HG03354 (cell line): ENCODE measurements around the gene SCN7A.

Source experiments
- ATAC-seq: cut with Tn5 transposase; IDR thresholded peaks from one replicate; pipeline ENCODE4 v1.9.1; 2021; ENCODE audit warnings: mild to moderate bottlenecking; ENCODE audit not compliant: unreplicated experiment, poor library complexity, severe bottlenecking

SCN7A gene

GRCh38 chr2:166494140-166494624 lies at the start of gene SCN7A:
Gene SCN7A, minus strand, starts transcription at chr2:166494249. Its CDS starts 16,553 bp downstream, at chr2:166477696.
- no peak for ATAC-seq

- peak; percentile 98 for ATAC-seq
These were observed 45.5 kb upstream of the SCN7A start for GRCh38 chr2:166539340-166540162.

DNA sequence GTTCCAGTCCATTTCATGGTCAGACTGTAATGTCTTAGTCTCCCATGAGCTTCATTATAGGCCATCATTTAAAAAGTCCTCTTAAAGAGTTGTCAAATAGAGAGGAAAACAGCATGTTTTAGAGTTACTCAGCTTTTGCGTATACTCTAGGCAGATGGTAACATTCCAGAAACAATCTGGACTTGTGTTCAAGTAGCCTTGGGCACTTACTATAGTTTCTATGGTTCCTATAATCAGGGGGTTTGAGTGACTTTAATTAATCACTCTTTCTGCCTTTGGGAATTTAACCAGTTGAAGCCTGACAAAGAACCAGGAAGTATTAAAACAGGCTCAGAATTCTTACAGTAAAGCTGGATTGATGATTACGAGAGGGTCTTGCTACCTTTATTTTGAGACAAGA lies 42.1 kb upstream of the SCN7A start:
- no peak for ATAC-seq

DNA sequence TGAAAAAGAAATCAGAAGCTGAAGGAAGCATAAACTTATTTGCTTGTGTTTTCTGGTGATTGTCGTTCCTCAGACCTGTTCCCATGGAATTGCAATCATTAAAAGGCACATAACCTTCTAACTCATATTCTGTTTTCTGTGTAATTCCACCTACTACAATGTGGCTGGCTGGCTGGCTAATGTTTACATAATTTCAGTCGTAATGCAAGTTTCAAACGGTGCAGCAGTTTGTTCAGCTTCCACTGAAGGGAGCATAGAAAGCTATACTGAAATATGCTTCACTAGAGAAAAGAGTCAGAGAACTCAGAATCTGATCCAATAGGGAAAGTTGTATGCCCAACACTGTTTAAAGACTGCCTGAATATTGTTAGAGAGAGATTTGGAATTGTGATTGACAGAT lies 27.1 kb upstream of the SCN7A start:
- no peak for ATAC-seq

DNA sequence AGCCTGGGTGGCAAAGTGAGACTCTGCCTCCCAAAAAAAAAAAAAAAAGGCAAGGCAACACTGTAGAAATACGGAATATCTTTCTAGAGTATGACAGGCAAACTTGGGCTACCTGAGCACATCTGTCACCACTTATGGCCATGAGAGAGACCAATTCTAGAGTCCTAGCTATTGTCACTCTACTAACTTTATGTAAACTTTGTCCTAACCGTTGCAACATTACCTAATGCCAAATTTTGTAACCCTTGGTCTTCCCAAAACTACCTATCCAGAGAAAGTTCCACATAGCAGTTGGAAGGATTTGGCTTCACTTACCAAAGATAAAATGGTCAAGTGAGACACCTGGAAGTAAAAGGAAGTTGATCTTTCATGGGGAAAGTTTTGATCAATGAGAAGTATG lies 26.6 kb upstream of the SCN7A start:
- no peak for ATAC-seq

DNA sequence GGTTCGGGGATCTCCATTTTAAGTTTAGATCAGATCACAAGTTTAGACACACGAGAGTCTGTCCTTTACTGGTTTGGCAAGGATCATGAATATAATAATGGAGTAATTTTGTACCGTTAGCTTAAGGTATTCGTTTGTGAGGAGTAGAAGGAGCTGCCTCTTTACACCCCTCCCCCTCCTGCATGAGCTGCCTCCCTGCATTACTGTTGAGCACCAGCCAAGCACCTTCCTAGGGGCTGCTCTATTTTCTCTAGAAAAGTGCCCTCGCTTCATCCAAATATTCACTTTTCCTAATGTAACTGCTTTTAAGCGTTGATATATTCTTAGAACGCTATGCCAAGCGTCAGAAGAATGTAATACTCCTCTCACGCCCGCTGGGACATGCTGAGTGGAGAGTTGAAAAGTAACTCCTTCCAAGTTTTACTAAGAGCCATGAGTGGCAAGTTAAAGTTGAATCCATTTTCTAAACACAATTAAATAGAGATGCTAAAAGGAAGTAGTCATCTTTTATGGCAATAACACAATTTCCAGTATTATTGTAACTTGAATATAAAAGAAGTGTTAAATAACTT lies 25.4 kb upstream of the SCN7A start:
- no peak for ATAC-seq

DNA sequence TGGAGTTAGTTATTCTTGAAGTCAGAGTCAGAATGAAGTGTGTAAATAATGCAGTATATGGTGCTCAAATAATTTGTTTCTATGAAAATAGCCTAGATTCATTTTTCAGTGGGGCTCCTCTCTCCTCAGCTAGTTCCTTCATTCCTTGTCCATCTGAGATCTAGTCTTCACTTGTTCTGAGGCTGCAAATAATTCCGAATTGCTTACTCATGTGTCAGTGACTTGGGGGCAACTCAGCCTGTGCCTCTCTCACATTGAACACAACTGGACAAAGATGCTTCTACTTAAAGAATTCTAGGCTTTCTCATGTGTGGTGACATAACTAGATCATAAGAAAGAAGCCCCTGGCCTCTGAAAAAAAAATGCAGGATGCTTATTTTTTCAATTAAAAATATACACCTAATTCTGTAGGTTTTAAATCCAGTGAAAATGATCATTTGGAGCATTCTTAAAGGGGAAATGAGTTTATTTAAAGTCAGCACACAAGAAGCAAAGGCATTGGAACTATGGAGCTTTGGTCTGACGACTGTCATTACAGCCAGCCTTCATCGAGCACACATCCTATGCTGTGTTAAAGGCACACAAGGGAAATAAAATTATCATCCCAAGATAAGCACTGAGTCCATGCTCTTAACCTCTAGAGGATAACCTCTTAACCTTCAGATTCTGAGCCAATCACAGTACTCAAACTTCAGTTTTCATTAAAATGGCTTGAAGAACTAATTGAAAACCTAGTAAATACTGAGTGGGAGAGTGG lies 24.8 kb upstream of the SCN7A start:
- ATAC-seq: no peak

GRCh38 chr2:166517533-166518061 lies 23.5 kb upstream of the SCN7A start:
- no peak for ATAC-seq

DNA sequence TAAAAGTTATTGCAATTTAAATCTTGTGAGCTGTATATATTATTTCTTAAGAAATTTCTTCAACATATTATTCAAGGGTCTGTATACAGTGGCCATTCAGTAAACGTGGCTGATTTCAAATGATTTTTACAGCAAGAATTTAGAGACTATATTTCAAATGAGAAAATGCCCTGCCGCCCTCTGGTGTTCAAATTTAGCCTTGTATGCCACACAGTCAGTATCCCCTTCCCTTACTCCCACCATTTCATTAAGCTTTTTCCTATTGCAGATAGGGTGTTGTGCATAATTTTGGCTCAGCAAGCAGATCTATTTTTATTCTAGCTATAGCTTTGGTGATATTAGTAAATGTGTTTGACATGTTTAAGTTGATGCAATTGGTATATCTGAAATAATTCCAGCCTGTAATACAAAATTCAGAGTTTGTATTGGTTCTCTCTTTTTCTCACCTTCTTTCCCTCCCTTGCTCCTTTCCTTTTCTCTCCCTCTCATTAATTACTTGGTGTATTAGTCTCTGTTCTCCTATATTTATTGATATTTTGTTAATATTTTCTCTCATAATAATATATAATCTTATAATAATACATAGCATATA lies 22.8 kb upstream of the SCN7A start:
- no peak for ATAC-seq

GRCh38 chr2:166513952-166514351 lies 19.9 kb upstream of the SCN7A start:
- no peak for ATAC-seq

- ATAC-seq: no peak
These were observed 5.2 kb upstream of the SCN7A start for GRCh38 chr2:166499281-166499680.

DNA sequence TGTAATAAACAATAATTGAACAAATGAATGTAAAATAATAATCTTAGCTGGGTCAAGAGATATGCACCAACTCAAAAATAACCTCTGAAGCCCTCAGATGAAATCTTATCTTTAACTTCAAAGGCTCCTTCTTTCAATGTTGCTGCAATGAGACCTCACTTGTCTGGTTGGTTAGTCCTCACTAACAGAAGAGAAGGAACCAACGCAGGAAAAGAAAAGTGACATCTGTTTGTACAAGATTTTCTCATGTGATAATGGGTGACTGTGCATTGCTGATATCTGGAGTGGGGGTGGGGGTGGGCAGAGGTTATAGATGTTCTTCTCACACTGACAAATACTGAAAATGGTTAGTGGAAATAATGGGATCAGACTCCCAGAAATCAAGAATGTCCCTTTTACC lies 2.6 kb downstream of the SCN7A start:
- no peak for ATAC-seq

GRCh38 chr2:166487171-166487570 lies 6.9 kb downstream of the SCN7A start:
- no peak for ATAC-seq

GRCh38 chr2:166485558-166486178 lies 8.4 kb downstream of the SCN7A start:
- no peak for ATAC-seq

DNA sequence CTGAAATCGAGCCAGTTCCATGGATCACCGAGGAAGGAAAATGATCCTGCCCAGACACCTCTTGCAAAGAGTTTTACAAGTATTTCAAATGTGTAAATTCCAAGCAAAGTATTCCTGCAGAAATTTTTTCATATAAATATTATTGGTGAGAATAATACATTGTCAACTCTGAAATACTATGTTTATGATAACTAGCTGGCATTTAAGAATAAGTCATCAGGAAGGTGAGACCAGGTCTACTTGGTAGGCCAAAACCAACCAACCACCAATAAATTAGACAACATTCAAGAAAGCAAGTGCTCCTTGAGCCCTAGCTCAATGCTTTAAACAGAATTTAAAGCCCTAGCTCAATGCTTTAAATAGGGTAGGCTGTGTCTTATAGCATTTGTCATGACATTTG lies 21.7 kb downstream of the SCN7A start:
- ATAC-seq: no peak

DNA sequence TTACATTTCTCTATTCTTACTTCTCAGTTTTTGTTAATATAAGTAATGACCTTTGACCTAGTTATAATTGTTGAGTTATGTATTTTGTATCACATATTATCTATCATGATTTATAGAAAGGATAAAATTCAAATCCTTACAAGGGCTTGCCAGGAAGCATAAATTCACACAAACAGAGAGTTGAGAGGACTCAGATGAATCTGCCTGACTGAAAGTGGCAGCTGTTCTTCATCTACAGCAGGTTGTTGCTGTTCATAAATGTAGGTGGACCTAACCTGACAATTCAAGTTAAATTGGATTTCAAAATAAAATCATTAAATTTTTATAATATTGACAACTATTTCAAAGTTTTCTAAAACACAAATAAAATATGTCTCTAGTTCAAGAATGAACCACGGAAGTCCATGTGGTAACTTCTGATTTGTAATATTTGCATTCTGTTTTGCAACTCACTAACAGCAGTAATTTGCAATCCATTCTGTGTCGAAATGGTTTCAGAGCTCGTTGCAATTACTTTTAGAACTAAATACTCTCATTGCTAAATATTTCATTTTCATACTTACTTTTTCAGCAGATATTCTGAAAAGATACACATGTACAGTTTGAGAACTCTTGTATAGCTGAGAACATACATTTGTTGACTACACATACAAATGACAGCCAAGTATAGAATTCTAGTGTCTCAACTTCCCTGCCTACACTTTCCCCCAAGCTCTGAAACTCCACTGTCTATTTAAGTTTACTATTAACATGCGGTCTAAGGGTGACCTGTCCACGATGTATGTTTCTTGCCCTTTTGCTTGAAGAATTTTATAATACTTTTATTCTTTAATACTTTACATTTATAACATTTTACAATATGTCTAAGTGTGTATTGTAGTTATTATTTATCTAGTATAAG lies 25.7 kb downstream of the SCN7A start:
- no peak for ATAC-seq

GRCh38 chr2:166464187-166464586 lies 29.9 kb downstream of the SCN7A start:
- no peak for ATAC-seq

GRCh38 chr2:166463640-166464039 lies 30.4 kb downstream of the SCN7A start:
- no peak for ATAC-seq

DNA sequence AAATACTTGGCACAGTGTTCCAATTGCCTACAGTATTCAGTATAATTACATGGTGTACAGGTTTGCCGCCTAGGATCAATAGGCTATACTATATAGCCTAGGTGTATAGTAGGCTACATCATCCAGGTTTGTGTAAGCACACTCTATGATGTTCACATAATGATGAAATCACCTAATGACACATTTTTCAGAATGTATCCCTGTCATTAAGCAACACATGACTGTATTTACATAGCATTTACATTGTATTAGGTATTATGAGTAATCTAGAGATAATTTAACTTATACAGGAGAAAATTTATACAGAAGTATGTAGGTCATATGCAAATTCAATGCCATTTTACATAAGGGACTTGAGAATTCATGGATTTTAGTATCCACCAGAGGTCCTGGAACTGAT lies 35.4 kb downstream of the SCN7A start:
- ATAC-seq: no peak
